WI38 (cell line): ENCODE results near the gene CXorf38.

ENCODE experiments used
- H3K4me3 ChIP-seq: 2 replicates; pipeline ENCODE4 v1.5.1; 2011; ENCODE audit warnings: low read depth, mild to moderate bottlenecking, control low read depth, low read length
- CTCF ChIP-seq: IDR thresholded peaks from 2 replicates; pipeline ENCODE4 v1.5.1; 2012; ENCODE audit warnings: low read depth, mild to moderate bottlenecking, control low read depth, low read length

Gene CXorf38

DNA sequence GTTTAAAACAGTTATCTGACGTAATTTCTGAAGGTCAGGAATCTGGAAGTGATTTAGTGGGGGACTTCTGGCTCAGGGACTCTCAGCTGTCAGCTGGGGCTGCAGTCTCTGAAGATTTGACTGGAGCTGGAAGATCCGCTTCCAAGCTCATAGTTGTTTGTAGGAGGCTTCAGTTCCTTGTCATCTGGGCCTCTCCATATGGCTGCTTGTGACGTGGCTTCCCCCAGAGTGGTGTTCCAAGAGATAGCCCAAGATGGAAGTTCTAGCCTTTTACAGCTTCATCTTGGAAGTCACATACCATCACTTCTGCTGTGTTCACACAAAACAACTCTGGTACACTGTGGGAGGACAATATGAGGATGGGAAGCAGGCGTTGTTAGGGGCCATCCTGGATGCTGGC, 22.1 kb downstream of the CXorf38 start:
- TF ChIP-seq CTCF: no peak
- no peak overlapping the region for H3K4me3 ChIP-seq

DNA sequence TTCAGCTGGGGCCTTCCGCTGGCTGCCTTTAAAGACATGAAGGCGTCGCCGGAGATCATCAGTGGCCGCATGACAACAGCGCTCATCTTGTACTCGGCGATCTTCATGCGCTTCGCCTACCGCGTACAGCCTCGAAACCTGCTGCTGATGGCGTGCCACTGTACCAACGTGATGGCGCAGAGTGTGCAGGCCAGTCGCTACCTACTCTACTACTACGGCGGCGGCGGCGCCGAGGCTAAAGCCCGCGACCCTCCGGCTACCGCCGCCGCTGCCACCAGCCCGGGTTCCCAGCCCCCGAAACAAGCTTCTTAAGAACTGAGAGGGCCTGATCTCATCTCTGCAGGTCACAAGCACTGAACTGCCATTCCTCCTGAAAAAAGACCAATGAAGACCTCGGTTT, 23.7 kb downstream of the CXorf38 start:
- no peak overlapping the region for H3K4me3 ChIP-seq

DNA sequence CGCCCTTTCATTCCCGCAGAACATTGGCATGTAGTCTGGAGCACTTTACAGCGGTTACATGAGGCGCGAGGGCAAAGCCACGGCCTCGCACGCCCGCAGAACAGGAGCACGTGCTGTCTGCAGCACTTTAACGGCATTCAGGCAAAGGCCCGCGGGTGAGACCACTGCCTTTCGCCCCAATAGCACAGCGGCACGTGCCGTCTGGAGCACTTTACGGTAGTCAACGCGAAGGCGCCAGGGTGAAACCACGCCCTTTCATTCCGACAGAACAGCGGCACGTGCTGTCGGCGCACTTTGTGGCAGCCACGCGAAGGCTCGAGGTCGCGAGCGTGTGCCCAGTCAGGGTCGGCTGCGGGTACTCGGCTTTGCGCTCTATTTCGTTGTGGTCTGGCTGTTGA, 24.2 kb downstream of the CXorf38 start, which contains the start of gene MPC1L:
TSS of gene MPC1L (plus strand) at position 290 of the 398 bp plus-strand sequence. CDS start 138 bp downstream, outside the sequence.
- TF ChIP-seq CTCF: no peak
- no peak within 1 kb of the TSS for H3K4me3 ChIP-seq

More for the DNA sequence above, 23.7 kb downstream of the CXorf38 start:
- no peak for TF ChIP-seq CTCF

- TF ChIP-seq CTCF: no peak
- H3K4me3 ChIP-seq: no peak overlapping the region
These were observed 24.8 kb downstream of the CXorf38 start for GRCh38 chrX:40622479-40623138.

GRCh38 chrX:40617566-40617965, 29.8 kb downstream of the CXorf38 start:
- no peak for TF ChIP-seq CTCF
- no peak overlapping the region for H3K4me3 ChIP-seq

DNA sequence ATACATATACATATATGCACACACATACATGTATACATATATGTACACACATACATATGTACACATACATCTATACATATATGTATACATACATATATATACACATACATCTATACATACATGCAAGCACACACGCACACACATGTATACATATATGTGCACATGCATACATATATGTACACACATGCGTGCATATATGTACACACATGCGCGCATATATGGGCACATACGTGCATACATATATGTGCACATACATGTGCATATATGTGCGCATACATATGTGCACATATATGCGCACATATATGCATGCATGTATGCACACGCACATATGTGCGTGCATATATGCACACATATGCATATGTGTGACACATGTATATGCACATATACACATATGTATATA, 31.4 kb downstream of the CXorf38 start:
- no peak overlapping the region for H3K4me3 ChIP-seq
- TF ChIP-seq CTCF: no peak

GRCh38 chrX:40612511-40612910, 34.9 kb downstream of the CXorf38 start:
- no peak for TF ChIP-seq CTCF
- H3K4me3 ChIP-seq: no peak overlapping the region
